CD4-positive, alpha-beta T cell treated with Interleukin-6 for 4 hours (primary cell): Measurements from ENCODE around the gene TTLL12.
"Not testable (repeated sequence)": the region's sequence is repeated elsewhere in the genome, so short reads cannot be mapped to it uniquely, and the experiment has no call there.

Experiments
- DNase-seq: peaks from one replicate; pipeline ENCODE4 v3.0.0-alpha.2; 2020; ENCODE audit warnings: mixed read lengths

Gene TTLL12

GRCh38 chr22:43152003-43152356, 35.0 kb downstream of the TTLL12 start:
- no peak for DNase-seq

DNA sequence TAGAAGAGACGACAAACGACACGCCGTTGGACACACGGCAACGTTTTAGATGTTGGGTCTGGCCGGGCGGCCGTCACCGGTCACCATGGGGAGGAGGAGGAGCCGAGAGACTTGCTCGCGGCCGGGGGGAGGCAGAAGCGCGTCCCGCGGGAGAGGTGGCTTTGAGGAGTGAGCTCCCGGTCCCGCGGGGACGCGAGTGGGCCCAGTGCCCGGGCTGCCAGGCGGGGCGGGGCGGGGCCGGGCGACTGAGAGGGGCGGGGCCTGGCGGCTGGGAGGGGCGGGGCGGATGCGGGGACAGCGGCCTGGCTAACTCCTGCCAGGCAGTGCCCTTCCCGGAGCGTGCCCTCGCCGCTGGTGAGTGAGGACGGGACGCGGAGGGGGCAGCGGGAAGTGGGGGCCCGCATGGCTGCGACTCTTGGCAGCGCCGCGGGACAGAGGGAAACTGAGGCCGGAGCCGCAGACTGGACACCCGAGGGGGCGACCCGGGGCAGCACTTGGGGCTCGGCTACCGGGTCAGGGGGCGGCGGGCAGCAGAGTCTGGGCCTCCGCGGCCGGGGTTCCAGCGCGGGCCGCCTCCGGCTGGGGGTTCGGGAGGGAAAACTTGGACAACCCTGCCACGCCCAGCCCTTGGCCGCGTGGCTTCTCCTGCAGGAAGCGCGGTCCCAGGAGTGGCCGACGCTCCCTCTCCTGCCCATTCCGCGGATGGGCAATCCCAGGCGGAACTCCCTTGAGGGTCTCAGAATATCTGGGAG, 35.5 kb downstream of the TTLL12 start, which contains the start of gene TSPO:
Gene TSPO, plus strand, starts transcription at position 309 of the 752 bp plus-strand sequence. CDS start 7,680 bp downstream, outside the sequence.
- DNase-seq, result peak; percentile 81

DNA sequence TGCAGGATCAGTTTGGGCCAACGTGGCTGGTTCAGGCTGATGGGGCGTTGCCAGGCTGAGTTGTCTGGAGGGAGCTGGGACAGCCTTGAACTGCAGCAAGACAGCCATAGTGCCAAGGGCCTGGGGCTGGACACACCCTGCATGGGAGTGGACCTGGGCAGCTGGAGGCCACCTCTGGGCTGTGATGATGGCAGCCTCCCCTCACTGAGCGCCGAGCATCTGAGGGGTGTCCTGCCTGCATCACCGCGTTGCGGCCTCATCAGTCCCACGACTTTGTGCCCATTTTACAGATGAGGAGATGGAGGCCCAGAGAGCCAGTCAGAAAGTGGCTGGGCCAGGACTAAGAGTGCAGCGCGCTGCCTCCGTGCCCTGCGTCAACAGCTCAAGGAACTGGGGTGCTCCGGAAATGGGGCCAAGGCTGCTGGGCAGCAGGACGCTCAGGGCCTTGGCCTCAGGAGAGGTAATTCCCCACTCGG, 36.2 kb downstream of the TTLL12 start:
- DNase-seq, result peak; percentile 6

- no peak for DNase-seq
Observed at GRCh38 chr22:43148581-43148980, 38.4 kb downstream of the TTLL12 start.

DNA sequence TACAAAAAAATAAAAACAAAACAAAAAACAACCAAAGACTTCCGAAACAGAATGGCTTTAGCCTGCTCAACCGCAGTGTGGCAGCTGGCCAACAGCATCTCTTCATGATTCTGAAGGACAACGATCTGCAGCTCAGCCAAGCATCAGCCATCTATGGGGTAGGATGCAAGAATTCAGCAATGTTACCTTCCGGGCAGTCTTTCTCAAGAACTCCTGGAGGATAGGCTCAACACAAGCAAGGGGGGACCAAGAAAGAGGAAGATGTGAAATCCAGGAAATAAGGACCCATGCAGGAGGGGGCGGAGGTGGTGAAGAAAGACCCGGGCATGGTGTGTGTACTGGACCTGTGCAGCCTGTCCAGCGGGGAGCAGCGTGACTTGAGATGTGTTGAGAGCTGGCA, 39.1 kb downstream of the TTLL12 start:
- no peak for DNase-seq

GRCh38 chr22:43146332-43146731, 40.6 kb downstream of the TTLL12 start:
- DNase-seq, result not testable (repeated sequence)

DNA sequence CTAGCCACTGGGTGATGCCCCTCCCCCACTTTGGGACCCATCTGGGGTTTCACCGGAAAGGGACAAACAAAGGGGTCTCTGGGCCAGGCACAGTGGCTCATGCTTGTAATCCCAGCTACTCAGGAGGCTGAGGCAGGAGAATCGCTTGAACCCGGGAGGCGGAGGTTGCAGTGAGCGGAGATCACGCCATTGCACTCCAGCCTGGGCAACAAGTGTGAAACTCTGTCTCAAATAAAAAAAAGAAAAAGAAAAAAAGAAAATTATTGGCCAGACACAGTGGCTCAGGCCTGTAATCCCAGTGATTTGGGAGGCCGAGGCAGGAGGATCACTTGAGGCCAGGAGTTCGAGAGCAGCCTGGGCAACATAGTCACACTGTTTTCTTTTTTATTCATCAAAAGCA, 41.6 kb downstream of the TTLL12 start:
- DNase-seq, result not testable (repeated sequence)

GRCh38 chr22:43144949-43145348, 42.0 kb downstream of the TTLL12 start:
- no peak for DNase-seq

DNA sequence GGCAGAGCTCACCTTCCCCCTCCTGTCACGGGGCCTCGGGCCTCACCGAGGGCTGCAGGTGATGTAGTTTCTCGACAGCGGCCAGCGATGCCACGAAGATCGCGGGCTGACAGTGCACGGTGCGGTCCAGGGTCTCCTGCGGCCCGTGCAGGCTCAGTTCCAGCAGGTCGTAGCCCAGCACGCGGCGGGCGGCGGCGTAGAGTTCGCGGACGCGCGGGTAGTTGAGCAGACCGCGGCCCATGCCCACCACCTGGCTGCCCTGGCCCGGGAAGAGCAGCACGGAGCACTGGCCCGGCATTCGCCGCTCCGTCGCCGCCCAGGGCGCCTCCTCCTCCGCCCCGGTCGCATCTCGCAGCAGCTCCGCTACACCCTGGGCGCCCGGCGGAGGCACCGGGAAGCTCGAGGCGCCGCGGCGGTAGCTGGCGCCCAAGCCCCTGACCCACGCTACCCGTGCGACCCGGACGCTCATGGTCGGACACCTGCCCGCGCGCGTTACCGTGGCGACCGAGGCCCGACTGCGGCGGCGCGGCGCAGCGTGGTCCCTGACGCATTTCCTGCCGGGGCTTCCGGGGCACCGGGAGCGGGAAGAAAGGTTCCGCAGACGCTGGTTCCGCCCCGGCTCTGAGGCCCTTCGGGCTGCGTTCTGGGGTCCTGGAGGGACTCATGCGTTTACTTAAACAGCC, 43.9 kb downstream of the TTLL12 start, which contains the start of gene MCAT:
Gene MCAT, minus strand, starts transcription at position 519 of the 683 bp plus-strand sequence. Its CDS starts 50 bp downstream, at position 469.
- peak; percentile 82 for DNase-seq

- DNase-seq, result no peak
Observed at GRCh38 chr22:43136801-43137200, 50.1 kb downstream of the TTLL12 start.

DNA sequence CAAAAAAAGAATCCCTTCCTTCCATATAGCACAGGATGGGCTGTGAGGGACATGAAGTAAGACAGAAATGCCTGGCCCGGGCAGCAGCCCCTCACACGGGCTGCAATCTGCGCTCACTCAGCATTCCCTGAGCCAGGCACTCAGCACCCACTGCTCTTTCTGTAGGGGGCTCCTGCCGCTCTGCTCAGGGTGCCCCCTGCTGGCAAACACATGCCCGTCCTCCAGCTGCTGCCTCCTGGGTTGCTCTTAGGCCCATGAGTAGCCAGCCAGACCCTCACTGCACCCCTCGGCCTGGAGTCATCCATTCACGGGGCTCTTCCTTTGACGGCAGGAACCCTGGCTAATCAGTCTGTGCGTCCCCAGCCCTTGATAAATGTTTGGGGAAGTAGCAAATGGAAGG, 50.7 kb downstream of the TTLL12 start:
- DNase-seq, result peak; percentile 58

DNA sequence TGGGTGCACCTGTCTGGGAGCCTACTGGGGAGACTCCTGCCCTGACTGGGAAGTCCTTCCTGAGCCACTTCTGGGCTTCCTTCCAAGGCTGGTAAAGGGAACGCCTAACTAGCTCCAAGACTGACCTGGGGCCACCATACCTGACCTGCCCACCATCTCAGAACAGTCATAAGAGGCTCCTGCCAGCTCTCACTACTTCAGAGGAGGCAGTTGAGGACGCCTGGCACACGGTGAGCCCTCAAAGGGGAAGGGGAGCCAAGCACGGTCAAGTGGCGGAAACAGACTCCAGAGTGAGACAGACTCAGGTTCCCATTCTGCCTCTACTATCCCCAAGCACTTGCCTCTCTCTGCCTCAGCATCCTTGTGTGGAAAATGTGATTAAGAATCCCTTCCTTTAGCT, 51.4 kb downstream of the TTLL12 start:
- no peak for DNase-seq

DNA sequence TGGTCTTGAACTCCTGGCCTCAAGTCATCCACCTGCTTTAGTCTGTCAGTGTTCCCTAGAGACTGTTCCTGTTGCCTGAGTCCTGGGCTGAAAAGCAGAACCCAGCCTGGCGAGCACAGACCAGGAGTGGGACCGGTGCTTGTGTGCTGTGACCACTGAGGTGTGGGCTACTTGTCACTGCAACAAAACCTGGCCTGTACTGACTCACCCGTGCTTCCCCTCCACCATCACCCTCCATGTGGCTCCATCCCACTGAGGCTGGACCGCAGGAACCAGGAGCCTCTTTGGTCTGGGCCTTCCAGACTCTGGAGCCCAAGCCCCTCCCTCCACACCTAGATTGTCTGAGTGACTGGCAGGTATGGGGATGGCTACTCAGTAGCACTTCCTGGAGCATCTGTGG, 52.4 kb downstream of the TTLL12 start:
- DNase-seq, result no peak

- DNase-seq, result no peak
Observed at GRCh38 chr22:43133401-43133800, 53.5 kb downstream of the TTLL12 start.

DNA sequence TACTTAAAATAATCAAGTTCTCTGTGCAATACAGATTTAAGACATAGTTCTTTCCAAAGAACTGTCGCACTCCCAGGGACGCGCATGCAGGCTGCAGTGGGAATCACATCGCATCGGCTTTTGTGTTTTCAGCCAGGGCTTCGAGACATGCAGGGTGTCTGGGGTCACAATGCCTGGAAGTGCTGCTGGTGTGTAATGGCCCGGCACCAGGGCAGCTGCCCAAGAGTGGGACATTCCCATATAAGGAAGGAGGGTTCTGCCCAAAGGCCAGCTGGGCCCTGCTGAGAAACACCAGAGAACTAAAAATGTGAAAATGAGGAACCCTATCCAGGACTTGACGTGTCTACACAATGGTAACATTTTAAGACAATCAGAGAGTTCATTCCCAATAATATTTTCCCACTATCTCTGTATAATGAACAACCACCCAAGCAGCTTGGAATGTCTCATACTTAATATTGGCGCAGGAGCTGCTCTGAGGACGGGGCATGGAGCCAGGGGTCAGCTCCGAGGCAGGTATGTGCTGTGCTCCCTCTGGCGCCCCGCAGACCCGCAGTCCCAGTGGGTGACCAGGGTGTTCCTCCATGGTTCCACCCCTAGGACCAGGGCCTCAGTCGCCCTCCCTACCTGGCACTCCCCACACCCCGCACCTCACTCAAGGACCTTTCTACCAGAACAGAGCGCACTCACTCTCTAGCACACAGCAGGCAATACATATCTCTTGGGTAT, 55.0 kb downstream of the TTLL12 start:
- no peak for DNase-seq

DNA sequence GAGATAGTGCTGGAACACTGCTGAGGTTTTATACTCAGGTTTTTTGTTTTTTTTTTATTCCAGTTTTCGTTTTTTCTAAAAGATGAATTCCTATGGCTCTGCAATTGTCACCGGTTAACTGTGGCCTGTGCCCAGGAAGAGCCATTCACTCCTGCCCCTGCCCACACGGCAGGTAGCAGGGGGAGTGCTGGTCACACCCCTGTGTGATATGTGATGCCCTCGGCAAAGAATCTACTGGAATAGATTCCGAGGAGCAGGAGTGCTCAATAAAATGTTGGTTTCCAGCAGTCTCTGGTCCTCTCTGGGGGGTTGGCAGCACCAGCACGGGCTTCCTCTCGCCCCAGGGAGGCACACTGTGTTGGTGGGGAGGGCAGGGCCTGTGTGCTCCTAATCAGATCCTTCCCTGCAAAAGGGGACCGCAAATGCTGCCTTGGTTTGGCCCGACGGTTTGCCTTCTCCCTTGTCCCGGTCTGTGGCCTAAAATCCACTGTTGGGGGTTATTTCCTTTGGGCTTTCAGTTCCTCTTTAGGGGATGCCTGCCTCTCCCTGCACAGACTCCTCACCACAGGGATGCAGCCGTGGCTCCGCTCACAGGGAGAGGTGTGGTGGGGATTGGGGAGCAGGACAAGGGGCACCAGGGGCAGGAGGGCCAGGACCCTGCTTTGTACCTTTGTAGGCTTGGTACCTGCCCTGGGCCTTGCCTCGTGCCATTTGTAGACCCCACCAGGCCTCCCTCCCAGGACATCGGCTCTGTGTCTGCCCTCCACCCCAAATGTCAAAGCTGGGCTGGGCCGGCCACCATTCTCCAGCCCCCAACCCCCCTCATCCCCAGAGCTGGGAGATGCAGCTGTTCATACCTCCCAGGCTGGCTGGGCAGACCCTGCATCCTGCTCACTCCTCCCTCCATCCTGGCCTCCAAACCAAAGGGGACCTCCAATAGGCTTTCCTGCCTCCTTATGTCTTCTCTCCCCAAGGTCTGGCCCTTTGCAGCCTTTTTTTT, 57.2 kb downstream of the TTLL12 start:
- no peak for DNase-seq

DNA sequence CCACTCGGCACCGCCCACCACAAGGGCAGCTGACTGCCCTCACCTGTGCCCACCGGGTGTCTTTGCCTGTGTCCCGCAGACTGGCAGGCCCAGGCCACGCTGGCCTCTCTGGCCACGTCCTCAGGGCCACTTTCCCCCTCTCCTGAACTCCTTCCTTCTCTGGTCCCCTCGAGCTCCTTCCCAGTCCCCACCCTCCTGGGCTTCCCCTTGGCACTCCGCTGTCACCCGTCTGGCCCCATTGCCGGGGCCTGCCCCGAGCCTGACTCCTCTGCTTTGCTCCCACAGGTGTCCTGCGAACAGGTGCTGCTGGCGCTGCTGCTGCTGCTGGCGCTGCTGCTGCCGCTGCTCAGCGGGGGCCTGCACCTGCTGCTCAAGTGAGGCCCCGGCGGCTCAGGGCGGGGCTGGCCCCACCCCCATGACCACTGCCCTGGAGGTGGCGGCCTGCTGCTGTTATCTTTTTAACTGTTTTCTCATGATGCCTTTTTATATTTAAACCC, 58.0 kb downstream of the TTLL12 start:
- DNase-seq, result no peak

- DNase-seq, result no peak
Observed at GRCh38 chr22:43128116-43128515, 58.8 kb downstream of the TTLL12 start.

DNA sequence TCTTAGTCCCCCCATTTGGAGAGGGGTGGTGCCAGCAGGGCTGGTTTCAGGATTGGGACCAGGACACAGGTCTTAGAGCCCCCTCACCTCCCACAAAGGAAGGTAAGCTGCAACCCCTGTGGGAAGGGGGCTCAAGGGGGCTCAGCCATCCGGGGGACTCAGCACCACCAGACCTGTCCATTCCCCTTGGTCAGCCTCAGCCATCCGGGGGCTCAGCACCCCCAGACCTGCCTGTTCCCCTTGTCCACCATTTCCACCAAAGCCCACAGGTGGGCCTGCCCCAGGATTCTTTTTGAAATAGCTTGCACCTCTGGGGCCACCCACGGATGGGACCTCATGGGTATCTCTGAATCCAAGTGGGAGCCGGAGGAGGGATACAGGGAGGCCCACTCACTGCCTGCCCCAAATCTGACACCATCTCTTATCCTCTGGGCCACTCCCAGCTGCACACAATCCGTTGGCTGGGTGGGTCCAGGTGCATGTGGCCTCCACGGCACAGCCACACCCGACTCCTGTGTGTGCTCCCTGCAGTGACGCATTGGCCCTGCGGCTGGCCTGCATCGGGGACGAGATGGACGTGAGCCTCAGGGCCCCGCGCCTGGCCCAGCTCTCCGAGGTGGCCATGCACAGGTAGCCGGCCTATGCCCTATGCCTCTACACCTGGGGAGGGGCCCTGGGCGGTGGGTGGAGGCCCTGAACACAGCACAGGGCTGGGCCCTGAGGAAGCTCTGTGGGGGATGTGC, 59.6 kb downstream of the TTLL12 start:
- no peak for DNase-seq

DNA sequence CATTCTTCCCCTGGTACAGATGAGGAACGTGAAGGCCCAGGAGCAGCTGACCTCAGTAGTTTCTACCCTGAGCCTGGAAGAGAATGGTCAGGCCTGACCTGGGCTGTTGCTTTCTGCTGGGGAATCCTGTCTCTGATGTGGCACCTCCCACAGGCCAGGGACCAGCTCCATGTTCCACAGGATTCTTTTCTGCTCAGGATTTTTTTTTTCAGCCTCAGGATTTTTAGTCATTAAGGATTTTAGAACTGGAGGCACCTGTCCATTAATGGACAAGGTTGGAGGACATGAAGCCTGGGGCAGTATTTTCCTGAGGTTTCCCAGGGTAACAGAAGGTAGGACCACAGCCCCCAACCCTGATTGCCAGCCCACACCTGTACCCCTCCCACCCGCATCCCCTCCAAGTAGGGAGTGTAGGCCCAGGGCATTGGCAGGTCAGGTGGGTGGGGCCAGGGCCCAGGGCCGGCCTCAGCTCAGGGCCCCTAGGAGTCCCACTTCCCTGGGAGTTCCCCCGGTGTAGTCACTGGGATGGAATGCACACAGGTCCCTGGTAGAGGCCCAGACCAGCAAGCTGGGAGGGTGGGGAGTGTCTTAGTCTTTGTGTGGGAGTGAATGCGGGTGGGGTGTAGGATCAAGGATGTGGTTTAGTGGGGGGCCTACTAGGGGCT, 60.3 kb downstream of the TTLL12 start:
- DNase-seq, result no peak
